HG03378 (cell line): Measurements from ENCODE around the gene PADI1.
A peak's percentile ranks its signal among the peaks of the same experiment; 100 is the strongest.

Experiments
- ATAC-seq: cut with Tn5 transposase; IDR thresholded peaks from one replicate; pipeline ENCODE4 v1.9.1; 2021; ENCODE audit warnings: mild to moderate bottlenecking, moderate library complexity; ENCODE audit not compliant: unreplicated experiment

Gene PADI1

GRCh38 chr1:17196496-17197185 lies 8.3 kb upstream of the PADI1 start:
- no peak for ATAC-seq

- ATAC-seq = no peak
Observed at GRCh38 chr1:17197696-17198095, 7.2 kb upstream of the PADI1 start.

- no peak for ATAC-seq
Observed at GRCh38 chr1:17198476-17199258, 6.3 kb upstream of the PADI1 start.

- ATAC-seq = no peak
Observed at GRCh38 chr1:17199267-17200044, 5.5 kb upstream of the PADI1 start.

- no peak for ATAC-seq
Observed at GRCh38 chr1:17200246-17200645, 4.7 kb upstream of the PADI1 start.

GRCh38 chr1:17200756-17201155 lies 4.2 kb upstream of the PADI1 start:
- ATAC-seq = no peak

- ATAC-seq = no peak
Observed at GRCh38 chr1:17201201-17202021, 3.5 kb upstream of the PADI1 start.

- no peak for ATAC-seq
Observed at GRCh38 chr1:17205652-17206051, 724 bp downstream of the PADI1 start.

- ATAC-seq = no peak
Observed at GRCh38 chr1:17206196-17206595, 1.3 kb downstream of the PADI1 start.

- peak; percentile 46 for ATAC-seq
Observed at GRCh38 chr1:17207046-17207445, 2.1 kb downstream of the PADI1 start.

- peak; percentile 7 for ATAC-seq
Observed at GRCh38 chr1:17207540-17207939, 2.6 kb downstream of the PADI1 start.

- ATAC-seq = peak; percentile 69
Observed at GRCh38 chr1:17207966-17208418, 3.1 kb downstream of the PADI1 start.

- ATAC-seq = no peak
Observed at GRCh38 chr1:17208546-17208945, 3.6 kb downstream of the PADI1 start.

GRCh38 chr1:17209430-17209829 lies 4.5 kb downstream of the PADI1 start:
- no peak for ATAC-seq

- ATAC-seq = no peak
Observed at GRCh38 chr1:17210176-17210575, 5.2 kb downstream of the PADI1 start.

GRCh38 chr1:17211377-17211776 lies 6.4 kb downstream of the PADI1 start:
- no peak for ATAC-seq

- ATAC-seq = no peak
Observed at GRCh38 chr1:17212009-17212408, 7.1 kb downstream of the PADI1 start.

- ATAC-seq = no peak
Observed at GRCh38 chr1:17212487-17213121, 7.7 kb downstream of the PADI1 start.

GRCh38 chr1:17213148-17213781 lies 8.3 kb downstream of the PADI1 start:
- no peak for ATAC-seq

- no peak for ATAC-seq
Observed at GRCh38 chr1:17213782-17214148, 8.8 kb downstream of the PADI1 start.
